Ectodermal cell (in vitro differentiated cells): ENCODE data around the gene KIF4A.
"Not testable (repeated sequence)": the region's sequence is repeated elsewhere in the genome, so short reads cannot be mapped to it uniquely, and the experiment has no call there.

ENCODE experiments used
- H3K27ac ChIP-seq: 2 replicates; pipeline ENCODE4 v1.7.0; 2013; ENCODE audit warnings: mild to moderate bottlenecking, low read depth, low read length; ENCODE audit not compliant: insufficient read depth, poor library complexity, severe bottlenecking
- H3K27me3 ChIP-seq: 2 replicates; pipeline ENCODE4 v1.7.0; 2013; ENCODE audit warnings: mild to moderate bottlenecking, low read length; ENCODE audit not compliant: insufficient read depth, control insufficient read depth, poor library complexity, severe bottlenecking
- H3K36me3 ChIP-seq: one replicate; pipeline ENCODE4 v1.7.0; 2013; ENCODE audit warnings: low read length; ENCODE audit not compliant: control insufficient read depth, insufficient read depth
- H3K4me1 ChIP-seq: one replicate; pipeline ENCODE4 v1.7.0; 2013; ENCODE audit warnings: low read length; ENCODE audit not compliant: control insufficient read depth, insufficient read depth
- H3K4me3 ChIP-seq: 2 replicates; pipeline ENCODE4 v1.7.0; 2013; ENCODE audit warnings: low read depth, low read length, control low read depth; ENCODE audit not compliant: insufficient read depth
- H3K9me3 ChIP-seq: 2 replicates; pipeline ENCODE4 v1.7.0; 2013; ENCODE audit warnings: mild to moderate bottlenecking, low read length, moderate library complexity; ENCODE audit not compliant: control insufficient read depth
- WGBS, 2 experiments: methylation state at CpG; one replicate each; pipeline ENCODE4 v1.1.7; 2013; ENCODE audit warnings: missing lambda C conversion rate in 2 of 2; 5-methylcytosine and 5-hydroxymethylcytosine counted together

The KIF4A gene

DNA sequence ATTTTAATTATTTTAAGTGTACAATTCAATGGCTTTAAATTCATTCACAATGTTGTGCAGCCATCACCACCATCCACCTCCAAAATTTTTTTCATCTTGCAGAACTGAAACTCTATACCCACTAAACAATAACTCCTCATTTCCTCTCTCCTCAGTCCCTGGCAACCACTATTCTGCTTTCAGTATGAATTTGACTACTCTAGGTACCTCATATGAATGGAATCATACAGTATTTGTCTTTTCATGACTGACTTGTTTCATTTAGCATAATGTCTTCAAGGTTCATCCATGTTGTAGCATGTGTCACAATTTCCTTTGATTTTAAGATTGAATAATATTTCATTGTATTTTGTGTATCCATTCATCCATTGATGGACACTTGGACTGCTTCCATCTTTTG lies 46.9 kb downstream of the KIF4A start:
- no peaks in the 10 kb centered on the region for H3K4me1 ChIP-seq

DNA sequence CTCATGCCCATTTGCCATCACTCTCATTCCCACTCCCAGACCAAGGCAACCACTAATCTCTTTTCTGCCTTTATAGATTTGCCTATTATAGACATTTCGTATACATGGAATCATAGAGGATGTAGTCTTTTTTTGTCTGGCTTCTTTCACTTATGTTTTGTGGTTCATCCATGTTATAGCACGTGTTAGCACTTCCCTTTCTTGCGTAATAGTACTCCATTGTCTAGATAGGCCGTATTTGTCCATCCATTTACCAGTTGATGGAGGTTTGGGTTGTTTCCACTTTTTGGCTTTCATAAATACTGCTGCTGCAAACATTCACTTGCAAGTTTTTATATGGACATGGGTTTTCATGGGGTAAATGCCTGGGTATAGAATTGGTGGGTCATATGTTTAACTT lies 48.4 kb downstream of the KIF4A start:
- no peaks in the 10 kb centered on the region for H3K36me3 ChIP-seq
- H3K4me1 ChIP-seq = no peaks in the 10 kb centered on the region
- H3K4me3 ChIP-seq = no peak overlapping the region
- H3K27ac ChIP-seq = no peak overlapping the region
- H3K9me3 ChIP-seq = no peaks in the 10 kb centered on the region
- H3K27me3 ChIP-seq = no peaks in the 10 kb centered on the region
- WGBS, 2 experiments = 86 to 97% methylated on average over 2 to 4 of the region's 4 CpGs

More for the DNA sequence above, 46.9 kb downstream of the KIF4A start:
- Histone ChIP-seq H3K4me3 (no peak overlapping the region), H3K9me3 (no peaks in the 10 kb centered on the region), H3K27me3 (no peaks in the 10 kb centered on the region), H3K36me3 (no peaks in the 10 kb centered on the region), H3K27ac (no peak overlapping the region)

DNA sequence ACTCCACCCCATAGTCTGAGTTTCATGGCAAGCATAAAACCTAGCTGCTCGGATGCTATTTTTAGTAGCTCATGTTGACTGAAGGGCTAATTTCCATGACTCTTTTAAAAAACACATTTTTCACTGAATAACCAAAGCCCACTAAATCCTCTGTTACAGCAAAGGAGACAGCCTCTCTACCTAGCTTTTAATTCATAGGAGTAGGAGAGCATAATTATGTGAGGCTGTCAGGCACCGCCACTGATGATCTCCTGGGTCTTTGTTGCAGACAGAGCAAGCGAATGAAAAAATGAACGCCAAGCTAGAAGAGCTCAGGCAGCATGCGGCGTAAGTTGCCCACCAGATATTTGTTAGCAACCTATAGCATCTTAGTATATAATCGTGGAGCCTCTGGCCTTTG lies 53.5 kb downstream of the KIF4A start:
- WGBS, 2 experiments = 95 to 98% methylated on average over 7 of the region's 7 CpGs
- Histone ChIP-seq H3K9me3 (no peaks in the 10 kb centered on the region), H3K36me3 (peaks cover 21% of the 10 kb centered on the region), H3K4me3 (no peak overlapping the region), H3K27ac (no peak overlapping the region), H3K27me3 (no peaks in the 10 kb centered on the region), H3K4me1 (no peaks in the 10 kb centered on the region)

DNA sequence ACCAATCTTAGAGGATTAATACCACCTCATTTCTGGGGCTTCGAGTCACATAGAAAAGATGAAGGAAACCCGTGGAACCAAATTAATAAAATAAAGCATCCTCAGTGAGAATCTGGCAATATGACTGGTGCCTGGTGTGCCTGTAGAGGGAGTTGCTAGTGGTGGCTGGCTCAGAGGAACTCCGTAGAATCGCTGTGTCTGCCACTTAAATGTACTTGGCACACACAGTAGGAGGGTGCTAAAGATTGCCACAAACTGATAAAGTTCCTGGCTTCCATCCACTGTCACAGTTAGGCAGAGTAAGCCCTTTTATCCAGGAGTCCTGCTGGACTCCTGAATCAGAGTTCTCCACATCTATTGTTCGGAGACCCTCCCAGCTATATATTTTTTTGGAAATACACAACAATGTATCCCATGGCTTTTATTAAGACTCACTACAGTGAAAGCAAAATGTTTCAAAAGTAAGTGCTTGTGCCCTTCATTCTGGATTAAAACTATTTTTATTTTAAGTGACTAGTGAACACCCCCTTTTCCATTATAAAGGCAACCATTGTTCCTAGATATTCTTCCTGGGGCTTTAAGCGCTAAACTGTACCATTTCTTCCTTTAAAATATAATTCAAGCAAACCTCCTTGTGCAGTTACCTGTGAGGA lies 56.6 kb downstream of the KIF4A start:
- Histone ChIP-seq H3K4me1 (no peaks in the 10 kb centered on the region), H3K27ac (no peak overlapping the region), H3K4me3 (no peak overlapping the region), H3K36me3 (peaks cover 25% of the 10 kb centered on the region), H3K27me3 (no peaks in the 10 kb centered on the region), H3K9me3 (no peaks in the 10 kb centered on the region)
- WGBS, 2 experiments = 86 to 97% methylated on average over 6 of the region's 6 CpGs

DNA sequence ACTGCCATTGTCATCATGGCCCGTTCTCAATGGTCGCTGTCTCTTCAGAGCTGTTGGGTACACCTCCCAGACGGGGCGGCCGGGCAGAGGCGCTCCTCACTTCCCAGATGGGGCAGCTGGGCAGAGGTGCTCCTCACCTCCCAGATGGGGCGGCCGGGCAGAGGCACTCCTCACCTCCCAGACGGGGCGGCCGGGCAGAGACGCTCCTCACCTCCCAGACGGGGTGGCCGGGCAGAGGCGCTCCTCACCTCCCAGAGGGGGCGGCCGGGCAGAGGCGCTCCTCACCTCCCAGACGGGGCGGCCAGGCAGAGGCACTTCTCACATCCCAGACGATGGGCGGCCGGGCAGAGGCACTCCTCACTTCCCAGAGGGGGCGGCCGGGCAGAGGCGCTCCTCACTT lies 58.9 kb downstream of the KIF4A start:
- 96 to 97% methylated on average over 26 of the region's 26 CpGs for WGBS, 2 experiments
- H3K36me3 ChIP-seq = peaks cover 23% of the 10 kb centered on the region
- H3K9me3 ChIP-seq, H3K4me3 ChIP-seq, H3K4me1 ChIP-seq, H3K27me3 ChIP-seq, H3K27ac ChIP-seq: not testable (repeated sequence)

DNA sequence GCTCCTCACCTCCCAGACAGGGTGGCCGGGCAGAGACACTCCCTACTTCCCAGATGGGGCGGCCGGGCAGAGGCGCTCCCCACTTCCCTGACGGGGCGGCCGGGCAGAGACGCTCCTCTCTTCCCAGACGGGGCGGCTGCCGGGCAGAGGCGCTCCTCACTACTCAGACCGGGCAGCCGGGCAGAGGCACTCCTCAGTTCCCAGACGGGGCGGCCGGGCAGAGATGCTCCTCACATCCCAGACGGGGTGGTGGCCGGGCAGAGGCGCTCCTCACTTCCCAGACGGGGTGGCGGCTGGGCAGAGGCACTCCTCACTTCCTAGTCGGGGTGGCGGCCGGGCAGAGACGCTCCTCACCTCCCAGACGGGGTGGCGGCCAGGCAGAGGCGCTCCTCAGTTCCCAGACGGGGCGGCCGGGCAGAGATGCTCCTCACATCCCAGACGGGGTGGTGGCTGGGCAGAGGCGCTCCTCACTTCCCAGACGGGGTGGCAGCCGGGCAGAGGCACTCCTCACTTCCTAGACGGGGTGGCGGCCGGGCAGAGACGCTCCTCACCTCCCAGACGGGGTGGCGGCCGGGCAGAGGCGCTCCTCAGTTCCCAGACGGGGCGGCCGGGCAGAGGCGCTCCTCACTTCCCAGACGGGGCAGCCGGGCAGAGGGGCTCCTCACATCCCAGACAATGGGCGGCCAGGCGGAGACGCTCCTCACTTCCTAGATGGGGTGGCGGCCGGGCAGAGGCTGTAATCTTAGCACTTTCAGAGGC lies 59.6 kb downstream of the KIF4A start:
- not testable (repeated sequence) for H3K4me1 ChIP-seq, H3K4me3 ChIP-seq, H3K27ac ChIP-seq, H3K27me3 ChIP-seq, H3K9me3 ChIP-seq
- H3K36me3 ChIP-seq = peaks cover 22% of the 10 kb centered on the region
- 95 to 96% methylated on average over 50 to 55 of the region's 55 CpGs for WGBS, 2 experiments

DNA sequence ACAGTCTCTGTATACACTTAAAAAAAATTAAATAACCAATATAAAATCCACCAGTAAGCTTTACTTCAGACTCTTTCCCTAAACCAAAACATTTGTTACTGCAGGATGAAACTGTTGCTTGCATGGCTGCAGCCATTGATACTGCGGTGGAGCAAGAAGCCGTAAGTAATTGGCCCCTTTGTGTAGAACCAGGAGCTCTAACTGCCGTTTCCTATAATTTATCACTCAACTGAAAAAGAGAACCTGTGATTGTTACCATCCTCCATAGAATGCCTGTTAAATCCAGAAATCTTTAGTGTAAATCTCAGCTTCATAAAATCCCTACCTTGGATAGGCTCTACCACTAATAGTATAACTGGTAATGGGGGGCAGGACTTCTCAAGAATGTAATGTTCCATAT lies 62.6 kb downstream of the KIF4A start:
- Histone ChIP-seq H3K4me3 (no peak overlapping the region), H3K4me1 (no peaks in the 10 kb centered on the region), H3K27ac (no peak overlapping the region), H3K36me3 (peaks cover 14% of the 10 kb centered on the region), H3K9me3 (no peaks in the 10 kb centered on the region), H3K27me3 (no peaks in the 10 kb centered on the region)
- WGBS, 2 experiments = 87 to 90% methylated on average over 3 of the region's 3 CpGs

DNA sequence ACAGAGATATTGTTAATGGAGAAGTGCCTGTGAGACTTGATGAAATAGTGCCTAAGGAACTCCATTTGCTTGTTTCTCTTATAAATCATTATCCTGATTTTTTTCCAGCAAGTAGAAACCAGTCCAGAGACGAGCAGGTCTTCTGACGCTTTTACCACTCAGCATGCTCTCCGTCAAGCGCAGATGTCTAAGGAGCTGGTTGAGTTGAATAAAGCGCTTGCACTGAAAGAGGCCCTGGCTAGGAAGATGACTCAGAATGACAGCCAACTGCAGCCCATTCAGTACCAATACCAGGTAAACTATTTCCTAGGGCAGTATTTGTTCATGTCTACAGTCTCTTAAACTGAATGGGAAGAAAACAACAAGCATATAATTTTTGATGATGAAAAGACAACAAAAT lies 63.6 kb downstream of the KIF4A start:
- Histone ChIP-seq H3K27ac (no peak overlapping the region), H3K9me3 (no peaks in the 10 kb centered on the region), H3K27me3 (no peaks in the 10 kb centered on the region), H3K4me1 (no peaks in the 10 kb centered on the region), H3K4me3 (no peak overlapping the region), H3K36me3 (peaks cover 13% of the 10 kb centered on the region)
- 97 to 99% methylated on average over 5 of the region's 5 CpGs for WGBS, 2 experiments

DNA sequence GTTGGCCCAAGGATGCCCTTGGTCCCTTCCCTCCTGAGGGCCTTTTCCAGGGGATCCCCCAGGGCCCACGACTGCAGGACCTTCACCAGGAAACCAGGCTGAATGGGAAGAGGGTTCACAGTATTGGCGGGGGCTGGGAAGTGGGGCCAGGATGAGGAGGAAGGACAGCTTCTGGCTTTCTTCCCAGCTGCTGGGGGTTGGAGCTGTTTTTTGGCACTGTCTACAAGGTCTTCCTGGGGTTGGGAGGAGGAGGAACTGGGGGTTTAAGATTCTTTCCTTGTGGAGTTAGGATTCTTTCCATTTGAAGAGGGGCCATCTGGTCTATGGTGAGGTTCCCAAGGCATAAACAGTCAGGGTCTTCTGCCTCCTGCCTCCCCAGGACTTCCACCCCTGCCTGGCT lies 64.8 kb downstream of the KIF4A start:
- 96% methylated on average over 2 of the region's 2 CpGs for WGBS, 2 experiments
- Histone ChIP-seq H3K27ac (no peak overlapping the region), H3K27me3 (no peaks in the 10 kb centered on the region), H3K9me3 (no peaks in the 10 kb centered on the region), H3K36me3 (peaks cover 13% of the 10 kb centered on the region), H3K4me1 (no peaks in the 10 kb centered on the region), H3K4me3 (no peak overlapping the region)

DNA sequence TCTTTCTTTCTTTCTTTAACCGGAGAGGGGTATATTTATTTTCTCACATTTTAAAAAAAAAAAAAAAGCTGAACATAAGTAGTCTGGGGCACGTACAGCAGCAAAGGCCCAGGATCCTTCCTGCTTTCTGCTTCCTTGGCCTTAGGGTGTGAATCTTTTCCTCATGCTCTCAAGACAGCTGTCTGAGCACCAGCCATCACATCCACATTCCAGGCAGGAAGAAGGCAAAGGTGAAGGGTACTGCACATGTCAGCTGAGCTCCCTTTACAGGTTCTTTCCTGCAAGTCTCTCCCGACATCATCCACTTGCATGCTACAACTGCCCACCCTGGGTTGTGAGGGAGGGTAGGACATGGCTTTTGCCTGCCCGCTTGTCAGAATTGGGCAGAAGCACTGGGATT lies 69.6 kb downstream of the KIF4A start:
- H3K27me3 ChIP-seq = no peaks in the 10 kb centered on the region
- no peak overlapping the region for H3K4me3 ChIP-seq
- H3K27ac ChIP-seq = no peak overlapping the region
- 93 to 100% methylated on average over 2 to 3 of the region's 4 CpGs for WGBS, 2 experiments
- H3K36me3 ChIP-seq = peaks cover 12% of the 10 kb centered on the region
- H3K9me3 ChIP-seq = no peaks in the 10 kb centered on the region
- H3K4me1 ChIP-seq = no peaks in the 10 kb centered on the region
